Fibroblast of pulmonary artery (primary cell): Measurements from ENCODE around the gene HOXB8.

ENCODE experiments used
- DNase-seq: peaks from one replicate; pipeline ENCODE4 v3.0.0-alpha.2; 2010; ENCODE audit warnings: low read depth
- H3K4me3 ChIP-seq: replicated peaks from 2 replicates; pipeline ENCODE4 v1.5.1; 2011; ENCODE audit warnings: low read depth, mild to moderate bottlenecking, control low read depth, low read length, moderate library complexity
- TF ChIP-seq, protein P1 (sequence below): IDR thresholded peaks from 2 replicates; pipeline ENCODE4 v1.5.1; 2011; ENCODE audit warnings: mild to moderate bottlenecking, control low read depth, low read length, inconsistent platforms; ENCODE audit errors: missing control alignments

HOXB8 gene

DNA sequence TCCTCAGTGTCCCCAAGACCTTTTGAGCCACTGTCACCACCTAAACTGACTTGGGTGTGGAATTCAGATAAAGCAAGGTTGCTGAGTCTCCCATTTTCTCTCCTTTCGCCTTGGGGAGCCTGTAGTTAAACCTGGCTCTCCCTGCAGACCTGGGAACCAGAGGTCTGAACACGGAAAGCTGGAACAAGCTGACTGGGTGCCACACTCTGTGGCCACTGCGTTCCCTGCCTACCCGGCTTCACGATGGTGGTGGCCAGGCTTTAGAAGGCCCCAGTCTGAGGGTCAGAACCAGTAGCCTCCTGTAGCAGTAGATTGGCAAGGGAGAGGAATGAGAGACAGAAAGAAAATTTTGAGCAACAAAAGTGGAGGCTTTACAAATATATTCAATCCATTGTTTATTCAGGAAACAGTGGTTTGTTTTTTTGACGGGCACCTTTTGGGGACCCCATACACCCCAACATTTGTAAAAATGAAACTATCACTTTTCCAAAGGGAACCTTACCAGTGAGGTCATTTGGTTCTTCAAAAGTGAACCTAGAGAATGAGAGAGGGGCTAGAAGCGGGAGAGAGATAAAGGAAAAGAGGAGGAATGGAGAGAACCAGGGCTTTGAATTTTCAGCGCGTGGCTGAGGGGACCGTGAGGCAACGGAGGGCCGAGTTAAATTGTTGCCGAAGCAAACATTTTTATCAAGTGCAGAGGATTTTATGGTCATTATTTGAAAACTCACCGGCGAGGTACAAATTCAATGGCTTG is 1.8 kb upstream of the HOXB8 start:
- TF ChIP-seq, protein P1, sequence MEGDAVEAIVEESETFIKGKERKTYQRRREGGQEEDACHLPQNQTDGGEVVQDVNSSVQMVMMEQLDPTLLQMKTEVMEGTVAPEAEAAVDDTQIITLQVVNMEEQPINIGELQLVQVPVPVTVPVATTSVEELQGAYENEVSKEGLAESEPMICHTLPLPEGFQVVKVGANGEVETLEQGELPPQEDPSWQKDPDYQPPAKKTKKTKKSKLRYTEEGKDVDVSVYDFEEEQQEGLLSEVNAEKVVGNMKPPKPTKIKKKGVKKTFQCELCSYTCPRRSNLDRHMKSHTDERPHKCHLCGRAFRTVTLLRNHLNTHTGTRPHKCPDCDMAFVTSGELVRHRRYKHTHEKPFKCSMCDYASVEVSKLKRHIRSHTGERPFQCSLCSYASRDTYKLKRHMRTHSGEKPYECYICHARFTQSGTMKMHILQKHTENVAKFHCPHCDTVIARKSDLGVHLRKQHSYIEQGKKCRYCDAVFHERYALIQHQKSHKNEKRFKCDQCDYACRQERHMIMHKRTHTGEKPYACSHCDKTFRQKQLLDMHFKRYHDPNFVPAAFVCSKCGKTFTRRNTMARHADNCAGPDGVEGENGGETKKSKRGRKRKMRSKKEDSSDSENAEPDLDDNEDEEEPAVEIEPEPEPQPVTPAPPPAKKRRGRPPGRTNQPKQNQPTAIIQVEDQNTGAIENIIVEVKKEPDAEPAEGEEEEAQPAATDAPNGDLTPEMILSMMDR = no peak
- no peak for DNase-seq
- no peak overlapping the region for H3K4me3 ChIP-seq

DNA sequence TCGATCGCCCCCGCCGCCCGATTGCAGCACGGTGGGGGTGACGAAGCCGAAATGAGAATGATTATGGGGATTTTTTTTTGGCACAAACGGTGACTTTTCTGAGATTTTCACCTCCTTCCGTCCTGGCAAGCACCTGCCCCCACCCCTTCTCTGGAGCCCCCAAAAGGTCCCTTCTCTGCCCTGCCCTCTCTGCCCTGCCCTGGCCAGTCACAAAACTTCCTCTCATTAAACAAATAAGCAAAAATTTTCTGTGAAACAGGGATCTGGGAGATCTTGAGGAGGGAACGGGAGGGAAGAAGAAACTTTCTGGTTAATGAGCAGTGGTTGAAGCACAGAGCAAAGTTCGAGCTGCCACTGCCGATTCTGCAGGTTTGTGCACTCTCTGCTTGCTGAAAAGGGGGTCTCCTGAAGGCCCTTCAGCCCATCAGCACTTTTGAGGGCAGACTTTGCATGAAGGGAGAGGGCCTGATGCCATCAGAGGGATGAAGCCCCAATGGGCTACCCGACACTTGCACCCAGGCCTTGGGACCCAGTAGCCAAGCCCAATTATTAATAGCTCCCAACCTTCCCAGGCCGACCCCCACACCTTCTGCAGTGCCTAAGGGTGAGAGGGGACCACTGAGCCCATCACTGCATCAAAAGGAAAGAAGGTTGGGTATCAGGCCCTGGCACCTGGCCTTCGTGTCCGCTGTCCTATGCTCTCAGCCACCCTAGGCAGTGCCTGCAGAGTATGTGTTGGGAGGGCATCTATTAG is 1.0 kb upstream of the HOXB8 start:
- no peak overlapping the region for H3K4me3 ChIP-seq
- DNase-seq = no peak
- TF ChIP-seq, protein P1 = no peak

DNA sequence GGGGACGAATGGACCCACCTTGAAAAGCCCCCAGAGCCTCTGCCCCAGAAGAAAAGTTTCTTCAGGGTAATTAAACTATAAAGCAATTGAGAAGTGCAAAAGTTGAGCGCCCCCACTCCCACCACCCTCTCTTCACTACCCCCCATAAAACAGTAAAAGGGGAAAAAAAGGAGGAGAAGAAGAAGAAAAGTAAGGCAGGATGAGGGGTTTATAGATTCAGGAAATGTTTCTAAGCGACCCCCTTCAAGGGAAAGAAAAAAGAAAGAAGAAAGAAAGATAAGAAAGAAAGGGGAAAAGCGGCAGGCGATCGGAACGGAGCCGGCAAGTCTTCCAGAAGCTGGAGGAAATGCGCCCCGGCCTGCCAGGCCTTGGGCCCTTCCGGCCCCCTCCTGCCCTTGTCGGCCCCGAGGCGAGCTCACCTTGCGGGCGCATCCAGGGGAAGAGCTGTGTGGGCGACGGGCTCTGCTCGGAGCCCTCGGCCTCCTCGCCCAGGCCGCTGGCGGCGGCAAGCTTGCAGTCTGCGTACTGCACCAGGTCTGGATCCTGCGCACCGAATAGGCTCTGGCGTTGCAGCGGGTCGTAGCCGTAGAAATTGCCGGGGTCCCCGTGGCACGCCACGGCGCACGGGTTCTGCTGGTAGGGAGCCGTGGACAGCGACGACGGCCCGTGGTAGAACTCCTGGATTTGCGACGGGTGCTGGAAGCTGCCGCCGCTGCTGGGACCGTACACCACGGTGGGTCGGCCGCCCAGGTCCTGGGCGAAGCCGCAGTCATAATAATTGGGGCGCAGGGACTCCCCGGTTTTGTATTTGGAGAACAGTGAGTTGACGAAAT is 1.0 kb downstream of the HOXB8 start:
- H3K4me3 ChIP-seq = no peak overlapping the region
- DNase-seq = no peak

DNA sequence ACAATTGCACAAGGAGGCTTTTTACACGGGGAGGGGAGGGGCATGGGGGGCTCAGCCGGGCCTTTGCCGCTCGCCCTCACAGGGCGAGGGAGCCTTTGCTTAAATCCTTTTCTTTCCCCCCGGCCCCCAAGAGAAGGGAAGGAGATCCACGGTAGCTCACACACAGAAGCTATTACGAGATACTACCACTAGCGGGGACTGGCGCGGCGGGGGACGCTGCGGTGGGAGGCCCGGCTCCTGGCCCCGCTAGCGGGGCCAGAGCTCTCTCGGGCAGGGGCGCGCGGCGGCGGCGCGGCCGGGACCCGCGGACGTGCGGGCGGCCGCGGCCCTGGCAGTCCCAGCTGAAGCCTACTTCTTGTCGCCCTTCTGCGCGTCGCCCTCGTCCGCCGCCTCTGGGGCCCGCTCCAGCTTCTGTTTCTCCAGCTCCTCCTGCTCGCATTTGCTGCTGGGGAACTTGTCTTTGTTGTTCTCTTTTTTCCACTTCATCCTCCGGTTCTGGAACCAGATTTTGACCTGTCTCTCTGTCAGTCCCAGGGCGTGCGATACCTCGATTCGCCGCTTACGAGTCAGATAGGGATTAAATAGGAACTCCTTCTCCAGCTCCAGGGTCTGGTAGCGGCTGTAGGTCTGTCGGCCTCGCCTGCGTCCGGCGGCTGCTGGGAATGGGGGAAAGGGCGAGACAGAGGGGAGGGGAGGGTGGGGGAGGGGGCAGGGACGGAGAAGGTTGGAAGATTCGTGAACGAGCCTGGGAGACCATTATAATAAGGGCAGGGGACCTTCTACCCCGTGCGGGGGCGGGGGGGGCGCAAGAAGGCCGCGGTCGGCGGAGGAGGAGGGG is 2.0 kb downstream of the HOXB8 start:
- TF ChIP-seq, protein P1 = peak; percentile 8
- DNase-seq = peak; percentile 25
- H3K4me3 ChIP-seq = no peak overlapping the region

More for the DNA sequence above, 1.0 kb downstream of the HOXB8 start:
- TF ChIP-seq, protein P1 = no peak

DNA sequence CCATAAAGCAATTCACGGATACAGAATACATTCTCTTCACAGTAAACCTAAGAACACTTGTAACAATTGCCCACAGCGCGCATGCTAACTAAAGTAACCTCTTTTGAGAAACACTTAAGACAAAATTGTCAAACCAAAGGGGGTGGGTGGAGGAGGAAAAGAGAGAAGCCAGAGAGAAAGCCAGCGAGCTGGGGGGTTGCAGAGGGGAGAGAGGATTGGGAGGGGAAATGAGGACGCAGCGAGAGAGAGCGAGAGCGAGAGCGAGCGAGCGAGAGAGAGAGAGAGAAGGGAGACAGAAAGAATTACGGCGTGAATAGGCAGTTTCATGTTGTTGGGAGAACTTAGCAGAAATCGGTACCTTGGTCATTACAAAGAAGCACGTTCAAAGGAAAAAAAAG is 2.6 kb downstream of the HOXB8 start:
- TF ChIP-seq, protein P1 = no peak
- DNase-seq = no peak
- no peak overlapping the region for H3K4me3 ChIP-seq
